OCI-LY7 (cell line): ENCODE data around the gene WDR90.

ENCODE experiments used
- CTCF ChIP-seq: fragments of 200-600 bp; sonication (generic); conservative IDR thresholded peaks from 2 replicates; pipeline ENCODE4 v1.5.1; 2014; ENCODE audit warnings: mild to moderate bottlenecking, antibody characterized with exemption, low read length, moderate library complexity, mixed read lengths
- EZH2phosphoT487 ChIP-seq: fragments of 200-600 bp; sonication (generic); IDR thresholded peaks from 2 replicates; pipeline ENCODE4 v1.6.1; 2018; ENCODE audit warnings: low read depth, borderline replicate concordance, mild to moderate bottlenecking, mixed run types, antibody characterized with exemption, low read length, moderate library complexity, mixed read lengths

GRCh38 chr16:645852-646678 lies 3.1 kb upstream of the WDR90 start:
- TF ChIP-seq CTCF (no peak), EZH2phosphoT487 (no peak)
